Astrocyte (in vitro differentiated cells and primary cell): ENCODE data around the gene ZNF493. TPM values are rescaled to one million over a fixed set of nuclear protein-coding genes. Genes with fewer than 3 reads are reported as not detected.

Experiments used
- DNase-seq: peaks from one replicate; pipeline ENCODE4 v3.0.0-alpha.2; 2010; ENCODE audit warnings: low read depth
- FAIRE-seq: peaks from 2 replicates; lab custom pipeline; 2011; peaks lifted over from hg19 to GRCh38; lab: Jason Lieb, UNC
- H2AFZ ChIP-seq: 2 replicates; pipeline ENCODE4 v1.6.0; 2012; ENCODE audit warnings: low read depth, low read length, inconsistent platforms
- H3K27ac ChIP-seq: 2 replicates; pipeline ENCODE4 v1.5.1; 2011; ENCODE audit warnings: low read depth, low read length, inconsistent platforms
- H3K27me3 ChIP-seq: 2 replicates; pipeline ENCODE4 v1.6.0; 2011; ENCODE audit warnings: low read length, inconsistent platforms; ENCODE audit not compliant: insufficient read depth
- H3K36me3 ChIP-seq: 2 replicates; pipeline ENCODE4 v1.5.1; 2011; ENCODE audit warnings: low read length, inconsistent platforms; ENCODE audit not compliant: insufficient read depth
- H3K4me1 ChIP-seq: 2 replicates; pipeline ENCODE4 v1.5.1; 2011; ENCODE audit warnings: low read length, inconsistent platforms; ENCODE audit not compliant: insufficient read depth
- H3K4me2 ChIP-seq: 2 replicates; pipeline ENCODE4 v1.6.0; 2012; ENCODE audit warnings: low read length, inconsistent platforms
- H3K4me3 ChIP-seq: 2 replicates; pipeline ENCODE4 v1.5.1; 2011; ENCODE audit warnings: low read depth, mild to moderate bottlenecking, low read length, inconsistent platforms; ENCODE audit not compliant: insufficient read depth
- H3K79me2 ChIP-seq: 2 replicates; pipeline ENCODE4 v1.6.0; 2012; ENCODE audit warnings: mild to moderate bottlenecking, low read length, inconsistent platforms; ENCODE audit not compliant: insufficient read depth
- H3K9ac ChIP-seq: 2 replicates; pipeline ENCODE4 v1.6.0; 2012; ENCODE audit warnings: mild to moderate bottlenecking, low read length, inconsistent platforms
- H3K9me3 ChIP-seq: 2 replicates; pipeline ENCODE4 v1.5.1; 2012; ENCODE audit warnings: low read depth, mild to moderate bottlenecking, low read length, inconsistent platforms; ENCODE audit not compliant: insufficient read depth
- H4K20me1 ChIP-seq: 2 replicates; pipeline ENCODE4 v1.6.0; 2012; ENCODE audit warnings: low read length, inconsistent platforms; ENCODE audit not compliant: insufficient read depth
- H3K27ac Mint-ChIP-seq: one replicate; pipeline ENCODE4 v1.8.0; 2021; ENCODE audit warnings: mild to moderate bottlenecking, mixed read lengths; ENCODE audit not compliant: unreplicated experiment
- H3K27me3 Mint-ChIP-seq: one replicate; pipeline ENCODE4 v1.8.0; 2021; ENCODE audit warnings: low read depth, mixed read lengths; ENCODE audit not compliant: unreplicated experiment
- H3K36me3 Mint-ChIP-seq: one replicate; pipeline ENCODE4 v1.8.0; 2021; ENCODE audit warnings: low read depth, mixed read lengths; ENCODE audit not compliant: unreplicated experiment
- H3K4me1 Mint-ChIP-seq: one replicate; pipeline ENCODE4 v1.8.0; 2021; ENCODE audit warnings: low read depth, mixed read lengths; ENCODE audit not compliant: unreplicated experiment
- H3K4me3 Mint-ChIP-seq: one replicate; pipeline ENCODE4 v1.8.0; 2021; ENCODE audit warnings: mild to moderate bottlenecking, moderate library complexity, mixed read lengths; ENCODE audit not compliant: unreplicated experiment
- H3K9me3 Mint-ChIP-seq: one replicate; pipeline ENCODE4 v1.8.0; 2021; ENCODE audit warnings: mild to moderate bottlenecking, mixed read lengths; ENCODE audit not compliant: unreplicated experiment
- CTCF ChIP-seq: IDR thresholded peaks from 2 replicates; pipeline ENCODE4 v1.5.1; 2011; ENCODE audit warnings: low read depth, mild to moderate bottlenecking, inconsistent platforms, low read length, moderate library complexity; ENCODE audit not compliant: insufficient read depth
- EZH2 ChIP-seq: IDR thresholded peaks from 2 replicates; pipeline ENCODE4 v1.6.1; 2012; ENCODE audit warnings: mild to moderate bottlenecking, low read length, inconsistent platforms; ENCODE audit not compliant: insufficient read depth
- total RNA-seq: library from RNA; stranded (reverse); gene quantifications from 2 replicates; pipeline ENCODE4 v1.2.1, GENCODE V29; 2021

ZNF493 gene
- total RNA-seq, 1 donor from 2014 or later, result 13.0 TPM

GRCh38 chr19:21434516-21434915, 37.6 kb downstream of the ZNF493 start:
- Histone ChIP-seq H3K4me2 (no peak overlapping the region), H3K9ac (no peak overlapping the region), H3K9me3 (peaks cover 5% of the 10 kb centered on the region), H3K27me3 (no peaks in the 10 kb centered on the region), H3K79me2 (no peaks in the 10 kb centered on the region), H3K4me1 (no peaks in the 10 kb centered on the region), H3K36me3 (no peaks in the 10 kb centered on the region), H4K20me1 (no peaks in the 10 kb centered on the region), H3K4me3 (no peak overlapping the region), H2AFZ (no peak overlapping the region), H3K27ac (no peak overlapping the region)
- no peak for DNase-seq
- TF ChIP-seq CTCF (no peak), EZH2 (no peak)
- no peak for FAIRE-seq
- H3K4me3 Mint-ChIP-seq, result no peak overlapping the region
- no peaks in the 10 kb centered on the region for H3K4me1 Mint-ChIP-seq
- H3K9me3 Mint-ChIP-seq, result peaks cover 15% of the 10 kb centered on the region
- H3K36me3 Mint-ChIP-seq, result peaks cover 2% of the 10 kb centered on the region
- H3K27me3 Mint-ChIP-seq, result no peaks in the 10 kb centered on the region
- H3K27ac Mint-ChIP-seq, result no peak overlapping the region

GRCh38 chr19:21434967-21435544, 38.1 kb downstream of the ZNF493 start:
- no peak for FAIRE-seq
- no peak overlapping the region for H3K4me3 Mint-ChIP-seq

GRCh38 chr19:21439201-21439751, 42.3 kb downstream of the ZNF493 start:
- Histone ChIP-seq H3K79me2 (no peaks in the 10 kb centered on the region), H3K27me3 (no peaks in the 10 kb centered on the region), H3K4me3 (no peak overlapping the region), H3K36me3 (no peaks in the 10 kb centered on the region), H3K27ac (no peak overlapping the region), H3K9me3 (peaks cover 8% of the 10 kb centered on the region), H3K4me1 (no peaks in the 10 kb centered on the region), H2AFZ (no peak overlapping the region), H4K20me1 (no peaks in the 10 kb centered on the region), H3K9ac (no peak overlapping the region), H3K4me2 (no peak overlapping the region)
- H3K36me3 Mint-ChIP-seq, result no peaks in the 10 kb centered on the region
- no peaks in the 10 kb centered on the region for H3K4me1 Mint-ChIP-seq
- TF ChIP-seq CTCF (no peak), EZH2 (no peak)
- FAIRE-seq (no peak), DNase-seq (no peak)
- H3K27me3 Mint-ChIP-seq, result no peaks in the 10 kb centered on the region
- H3K4me3 Mint-ChIP-seq, result no peak overlapping the region
- no peak overlapping the region for H3K27ac Mint-ChIP-seq
- H3K9me3 Mint-ChIP-seq, result peaks cover 14% of the 10 kb centered on the region

More at GRCh38 chr19:21434967-21435544, 38.1 kb downstream of the ZNF493 start:
- Histone ChIP-seq H3K36me3 (no peaks in the 10 kb centered on the region), H3K4me3 (no peak overlapping the region), H3K9me3 (peaks cover 5% of the 10 kb centered on the region), H3K79me2 (no peaks in the 10 kb centered on the region), H3K9ac (no peak overlapping the region), H3K4me2 (no peak overlapping the region), H3K27me3 (no peaks in the 10 kb centered on the region), H3K4me1 (no peaks in the 10 kb centered on the region), H4K20me1 (no peaks in the 10 kb centered on the region), H2AFZ (no peak overlapping the region), H3K27ac (no peak overlapping the region)
- TF ChIP-seq EZH2, result no peak
- DNase-seq, result no peak
- H3K4me1 Mint-ChIP-seq, result no peaks in the 10 kb centered on the region
- H3K9me3 Mint-ChIP-seq, result peaks cover 18% of the 10 kb centered on the region
- H3K27ac Mint-ChIP-seq, result no peak overlapping the region
- no peaks in the 10 kb centered on the region for H3K27me3 Mint-ChIP-seq
- H3K36me3 Mint-ChIP-seq, result peaks cover 2% of the 10 kb centered on the region
